MM.1S (cell line): ENCODE measurements around the gene RHOT1.

ENCODE experiments used
- EZH2 ChIP-seq: fragments of 300-600 bp; sonication (generic); optimal IDR thresholded peaks from 2 replicates; pipeline ENCODE3; 2017; ENCODE audit warnings: low read depth, mild to moderate bottlenecking, antibody characterized with exemption, low read length, mixed read lengths
- EZH2phosphoT487 ChIP-seq: fragments of 300-600 bp; sonication (generic); IDR thresholded peaks from 2 replicates; pipeline ENCODE4 v1.6.1; 2018; ENCODE audit warnings: antibody characterized with exemption, low read length
- TF ChIP-seq, protein P1 (sequence below): fragments of 300-600 bp; sonication (generic); IDR thresholded peaks from 2 replicates; pipeline ENCODE4 v1.5.1; 2016; ENCODE audit warnings: antibody characterized with exemption, low read length, mixed read lengths

DNA sequence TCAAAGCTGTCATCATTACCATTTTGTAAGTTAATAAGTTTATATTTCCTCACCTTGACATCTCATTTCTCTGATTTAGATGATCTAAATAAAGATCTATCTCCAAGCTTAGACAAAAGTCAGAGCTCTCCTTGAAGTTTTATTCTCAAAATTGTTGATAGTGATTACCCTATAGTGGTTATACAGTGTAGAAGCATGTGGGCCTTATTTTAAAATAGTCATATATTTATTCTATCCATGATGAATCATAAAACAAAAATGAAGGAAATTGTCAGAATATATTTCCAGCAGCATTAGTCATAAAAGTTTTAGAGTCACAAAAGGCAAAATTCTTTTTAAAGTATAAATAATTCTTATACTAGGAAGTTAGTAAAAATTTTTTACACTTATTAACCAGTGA lies 49.0 kb downstream of the RHOT1 start:
- TF ChIP-seq, protein P1, sequence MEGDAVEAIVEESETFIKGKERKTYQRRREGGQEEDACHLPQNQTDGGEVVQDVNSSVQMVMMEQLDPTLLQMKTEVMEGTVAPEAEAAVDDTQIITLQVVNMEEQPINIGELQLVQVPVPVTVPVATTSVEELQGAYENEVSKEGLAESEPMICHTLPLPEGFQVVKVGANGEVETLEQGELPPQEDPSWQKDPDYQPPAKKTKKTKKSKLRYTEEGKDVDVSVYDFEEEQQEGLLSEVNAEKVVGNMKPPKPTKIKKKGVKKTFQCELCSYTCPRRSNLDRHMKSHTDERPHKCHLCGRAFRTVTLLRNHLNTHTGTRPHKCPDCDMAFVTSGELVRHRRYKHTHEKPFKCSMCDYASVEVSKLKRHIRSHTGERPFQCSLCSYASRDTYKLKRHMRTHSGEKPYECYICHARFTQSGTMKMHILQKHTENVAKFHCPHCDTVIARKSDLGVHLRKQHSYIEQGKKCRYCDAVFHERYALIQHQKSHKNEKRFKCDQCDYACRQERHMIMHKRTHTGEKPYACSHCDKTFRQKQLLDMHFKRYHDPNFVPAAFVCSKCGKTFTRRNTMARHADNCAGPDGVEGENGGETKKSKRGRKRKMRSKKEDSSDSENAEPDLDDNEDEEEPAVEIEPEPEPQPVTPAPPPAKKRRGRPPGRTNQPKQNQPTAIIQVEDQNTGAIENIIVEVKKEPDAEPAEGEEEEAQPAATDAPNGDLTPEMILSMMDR: no peak
- TF ChIP-seq EZH2phosphoT487: no peak
- TF ChIP-seq EZH2: no peak
